ENCODE results near the gene EFNA2.

The EFNA2 gene

DNA sequence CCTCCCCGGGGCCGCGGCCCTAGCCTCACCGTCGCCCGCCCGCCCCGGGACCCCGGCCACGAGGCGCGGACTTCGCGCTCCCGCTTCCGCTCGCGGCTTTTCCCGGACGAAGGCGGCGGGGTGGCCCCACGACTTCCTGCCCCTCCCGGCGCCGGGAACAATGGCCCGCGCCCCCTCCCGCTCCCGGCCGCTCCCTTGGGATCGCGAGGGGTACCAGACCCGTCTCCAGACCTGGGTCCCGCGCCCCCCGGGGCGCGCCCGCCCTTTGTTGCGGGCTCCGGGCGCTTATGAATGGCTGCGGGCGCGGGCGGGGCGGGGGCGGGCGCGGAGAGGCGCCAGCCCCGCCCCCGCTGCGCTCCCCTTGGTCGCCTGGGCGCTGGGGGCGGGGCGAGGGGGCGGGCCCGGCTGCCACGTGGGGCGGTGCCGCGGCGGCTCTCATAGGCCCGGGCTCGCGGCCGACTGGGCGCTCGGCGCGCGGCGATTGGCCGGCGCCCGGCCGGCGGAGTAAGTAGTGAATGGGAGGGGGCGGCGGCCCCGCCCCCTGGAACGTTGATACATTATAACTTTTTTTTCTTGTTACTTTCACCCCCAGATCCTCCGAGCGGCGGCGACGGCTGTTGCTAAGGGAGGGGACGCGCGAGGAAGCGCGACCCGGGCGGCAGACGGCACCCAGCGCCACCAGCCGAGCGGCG lies 36.2 kb upstream of the EFNA2 start:
- peak; percentile 91 for DNase-seq

DNA sequence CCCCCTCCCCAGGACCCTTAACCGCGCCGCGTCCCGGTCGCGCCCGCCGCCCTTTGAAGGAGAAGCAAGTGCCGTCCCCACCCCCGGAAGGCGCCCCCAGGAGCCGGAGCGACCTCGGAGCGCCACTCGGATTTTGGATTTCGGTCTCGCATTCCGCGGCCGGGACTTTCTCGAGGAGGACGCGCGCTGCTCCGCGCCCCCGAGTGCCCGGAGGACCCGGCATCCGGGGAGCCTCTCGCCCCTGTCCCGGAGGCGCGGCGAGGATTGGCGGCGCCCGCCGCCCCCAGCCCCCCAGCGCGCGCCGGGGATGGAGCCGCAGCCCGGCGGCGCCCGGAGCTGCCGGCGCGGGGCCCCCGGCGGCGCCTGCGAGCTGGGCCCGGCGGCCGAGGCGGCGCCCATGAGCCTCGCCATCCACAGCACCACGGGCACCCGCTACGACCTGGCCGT lies 35.7 kb upstream of the EFNA2 start:
- no peak for DNase-seq

DNA sequence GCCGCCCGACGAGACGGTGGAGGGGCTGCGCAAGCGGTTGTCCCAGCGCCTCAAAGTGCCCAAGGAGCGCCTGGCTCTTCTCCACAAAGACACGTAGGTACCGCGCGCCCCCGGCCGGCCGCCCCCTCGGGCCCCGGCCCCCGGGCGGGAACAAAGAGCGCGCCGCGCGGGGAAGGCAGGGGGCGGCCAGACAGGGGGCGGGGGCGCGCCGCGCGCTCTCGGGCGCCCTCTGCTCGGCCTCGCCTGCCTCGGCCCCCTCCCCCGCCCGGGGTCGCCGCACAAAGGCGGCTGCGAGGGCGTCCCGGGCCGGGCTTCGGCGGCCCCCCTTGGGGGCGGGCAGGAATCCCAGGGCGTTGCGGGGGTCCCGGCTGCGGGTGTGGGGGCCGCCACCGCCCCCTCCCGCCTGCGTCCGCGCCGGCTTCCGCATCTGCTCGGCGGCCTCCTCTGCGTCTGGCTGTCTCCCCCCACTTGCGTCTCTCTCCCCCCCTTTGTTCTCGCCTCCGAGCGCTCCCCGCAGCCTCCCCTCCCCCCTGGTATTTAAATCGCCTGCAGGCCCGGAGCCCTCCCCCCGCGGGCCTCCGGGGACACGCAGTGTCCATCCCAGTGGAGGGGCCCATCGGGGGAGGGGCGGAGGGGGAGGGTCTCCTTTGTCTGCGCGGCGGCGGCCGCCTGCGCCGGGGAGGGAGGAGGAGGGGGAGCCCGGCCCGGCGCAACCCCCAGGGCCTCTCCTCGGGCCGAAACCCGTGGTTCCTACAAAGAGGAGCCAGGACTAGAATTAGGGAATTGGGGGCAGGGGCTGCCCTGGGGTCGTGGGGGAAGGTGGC lies 35.0 kb upstream of the EFNA2 start:
- DNase-seq: no peak

DNA sequence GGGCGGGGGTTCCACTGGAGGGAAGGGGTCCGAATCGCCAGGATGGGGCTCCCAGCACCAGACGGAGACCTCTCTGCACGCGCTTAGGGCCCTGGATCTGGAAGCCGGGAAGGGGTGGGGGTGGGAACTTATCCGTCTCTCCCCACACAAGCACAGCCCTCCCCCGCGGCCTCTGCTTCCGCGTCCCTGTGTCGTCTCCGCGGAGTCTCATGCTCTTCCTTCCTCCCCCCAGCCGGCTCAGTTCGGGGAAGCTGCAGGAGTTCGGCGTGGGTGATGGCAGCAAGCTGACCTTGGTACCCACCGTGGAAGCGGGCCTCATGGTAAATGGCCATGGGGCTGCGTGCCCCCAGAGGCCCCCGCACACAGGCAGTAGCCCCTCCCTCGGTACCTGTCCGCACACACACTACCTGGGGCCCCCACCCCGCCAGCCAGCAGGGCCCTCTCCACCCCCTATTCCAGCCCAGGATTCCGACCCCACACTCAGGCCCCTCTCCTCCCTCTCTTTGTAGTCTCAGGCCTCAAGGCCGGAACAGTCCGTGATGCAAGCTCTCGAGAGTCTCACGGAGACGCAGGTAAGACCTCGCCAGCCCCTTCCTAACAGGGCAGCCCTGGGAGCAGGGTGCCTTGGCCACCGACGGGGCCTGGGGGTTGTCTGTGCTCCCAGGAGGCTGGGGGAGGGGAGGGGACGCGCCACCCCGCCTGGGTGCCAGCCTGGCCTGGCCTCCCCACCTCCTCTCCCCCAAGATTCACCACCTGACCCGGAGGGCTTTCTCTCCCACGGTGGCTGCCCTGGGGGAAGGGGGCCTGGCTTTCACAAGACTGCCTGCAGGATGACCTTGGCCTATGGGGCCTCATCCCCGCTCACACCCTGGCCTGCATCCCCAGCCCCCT lies 34.1 kb upstream of the EFNA2 start:
- DNase-seq: peak; percentile 49

DNA sequence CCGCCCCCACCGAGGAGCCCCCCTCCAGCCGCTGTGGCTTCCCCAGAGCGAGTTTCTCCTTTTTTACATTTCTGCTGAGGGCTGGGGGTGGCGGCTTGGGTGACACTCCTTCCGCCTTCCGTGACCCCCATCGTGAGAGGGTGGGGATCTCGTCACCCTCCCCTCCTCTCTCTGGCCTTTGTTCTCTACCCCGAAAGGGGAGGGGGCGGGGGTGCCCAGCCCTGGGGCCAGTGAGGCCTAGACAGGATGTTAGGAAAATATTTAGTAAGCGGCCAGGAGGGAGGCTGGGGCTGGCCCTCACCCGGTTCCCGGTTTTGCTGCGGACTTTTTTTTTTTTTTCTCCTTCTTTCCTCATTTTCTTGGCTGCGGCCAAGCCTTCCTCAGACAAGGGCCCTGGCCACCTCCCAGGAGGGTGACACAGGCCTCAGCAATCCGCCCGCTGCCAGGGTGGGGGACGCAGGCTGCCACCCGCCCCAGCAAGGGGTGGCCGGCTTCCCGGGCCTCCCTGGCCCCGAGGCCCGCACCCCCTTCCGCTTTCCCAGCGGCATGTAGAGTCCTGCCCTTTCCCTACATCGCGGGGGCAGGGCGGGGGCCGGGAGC lies 33.4 kb upstream of the EFNA2 start:
- DNase-seq: no peak

DNA sequence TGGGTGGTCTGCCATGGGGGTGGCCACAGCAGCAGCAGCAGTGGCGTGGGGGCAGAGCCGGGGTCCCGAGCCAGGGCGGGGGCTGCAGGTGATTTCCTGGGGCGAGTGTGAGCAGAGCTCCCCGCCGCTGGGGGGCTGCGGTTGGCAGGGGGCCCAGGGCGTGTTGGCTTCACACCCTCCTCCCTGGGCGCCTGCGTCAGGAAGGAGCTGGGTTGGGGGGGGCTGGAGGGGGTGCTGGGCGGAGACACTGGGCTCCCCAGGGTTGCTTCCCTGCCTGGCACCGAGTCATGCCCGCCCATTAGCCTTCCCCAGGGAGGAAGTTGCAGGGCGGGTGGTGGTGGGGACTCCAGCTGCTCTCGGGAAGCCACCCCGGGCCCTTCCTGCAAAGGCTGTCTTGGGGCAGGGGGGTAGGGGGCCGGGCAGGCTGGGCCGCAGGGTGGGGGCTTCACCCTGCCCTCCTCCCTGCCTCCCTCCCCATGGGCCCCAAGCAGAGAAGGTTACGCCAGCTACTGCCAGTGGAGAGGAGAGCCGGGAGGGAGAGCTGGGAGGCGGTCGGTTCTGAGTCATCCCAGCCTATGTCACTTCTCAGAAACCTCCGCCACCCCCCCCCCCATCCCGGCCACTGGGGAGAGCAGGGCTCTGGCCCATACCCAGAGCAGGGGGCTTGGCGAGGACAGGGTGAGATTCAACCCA lies 32.7 kb upstream of the EFNA2 start:
- DNase-seq: peak; percentile 60

DNA sequence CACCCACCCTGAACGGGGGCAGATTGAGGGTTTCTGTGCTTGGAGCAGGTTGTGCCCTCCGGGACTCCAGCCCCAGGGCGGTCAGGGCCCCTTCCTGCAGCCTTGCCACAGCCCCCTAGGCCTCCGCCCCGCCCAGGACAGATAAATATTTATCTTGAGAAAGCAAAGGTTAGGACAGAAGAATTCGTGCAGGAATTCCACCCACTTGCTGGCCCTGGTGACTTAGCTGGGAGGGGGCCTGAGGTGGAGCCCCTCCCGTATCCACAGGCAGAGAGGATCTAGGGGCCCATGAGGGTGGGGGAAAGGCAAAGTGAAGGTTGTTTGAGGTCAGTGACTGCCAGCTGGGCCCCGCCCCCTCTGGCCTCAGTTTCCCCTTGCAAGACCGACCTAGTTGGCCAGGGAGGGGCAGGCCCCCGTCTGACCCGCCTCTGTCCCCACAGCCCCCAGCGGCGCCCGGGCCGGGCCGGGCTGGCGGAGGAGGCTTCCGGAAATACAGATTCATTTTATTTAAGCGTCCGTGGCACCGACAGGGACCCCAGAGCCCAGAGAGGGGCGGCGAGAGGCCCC lies 32.1 kb upstream of the EFNA2 start:
- DNase-seq: no peak

DNA sequence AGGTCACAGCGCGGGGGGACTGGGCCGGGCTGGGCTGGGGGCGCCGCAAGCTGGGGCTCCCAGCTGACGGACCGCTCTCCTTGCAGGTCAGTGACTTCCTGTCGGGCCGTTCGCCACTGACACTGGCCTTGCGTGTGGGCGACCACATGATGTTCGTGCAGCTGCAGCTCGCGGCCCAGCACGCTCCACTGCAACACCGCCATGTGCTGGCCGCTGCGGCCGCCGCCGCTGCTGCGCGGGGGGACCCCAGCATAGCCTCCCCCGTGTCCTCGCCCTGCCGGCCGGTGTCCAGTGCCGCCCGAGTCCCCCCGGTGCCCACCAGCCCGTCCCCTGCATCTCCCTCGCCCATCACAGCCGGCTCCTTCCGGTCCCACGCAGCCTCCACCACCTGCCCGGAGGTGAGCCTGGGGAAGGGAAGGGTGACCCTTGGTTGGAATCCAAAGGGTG lies 31.6 kb upstream of the EFNA2 start:
- DNase-seq: no peak

DNA sequence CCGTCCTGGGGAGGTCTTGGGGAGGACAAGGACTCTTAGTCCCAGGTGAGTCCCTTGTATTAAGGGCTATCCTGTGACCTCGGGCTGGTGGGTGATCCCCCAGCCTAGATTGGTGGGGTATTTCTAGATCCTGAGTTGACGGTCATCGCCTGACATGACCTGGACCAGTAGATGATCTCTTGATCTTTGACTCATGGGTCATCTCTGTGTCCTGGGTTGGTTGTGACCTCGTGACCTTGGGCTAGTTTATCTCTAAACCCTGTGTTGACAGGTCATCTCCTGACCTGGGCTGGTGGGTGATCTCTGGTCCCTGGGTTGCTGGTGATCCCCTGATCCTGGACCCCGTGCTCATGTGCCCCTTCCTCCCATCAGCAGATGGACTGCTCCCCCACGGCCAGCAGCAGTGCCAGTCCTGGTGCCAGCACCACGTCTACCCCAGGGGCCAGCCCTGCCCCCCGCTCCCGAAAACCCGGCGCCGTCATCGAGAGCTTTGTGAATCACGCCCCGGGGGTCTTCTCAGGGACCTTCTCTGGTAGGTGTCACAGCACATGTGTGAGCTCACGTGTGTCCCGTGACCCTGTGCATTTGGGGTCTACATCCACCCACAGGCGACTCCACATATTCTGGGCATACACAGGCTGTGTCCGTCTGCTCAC lies 31.0 kb upstream of the EFNA2 start:
- no peak for DNase-seq

DNA sequence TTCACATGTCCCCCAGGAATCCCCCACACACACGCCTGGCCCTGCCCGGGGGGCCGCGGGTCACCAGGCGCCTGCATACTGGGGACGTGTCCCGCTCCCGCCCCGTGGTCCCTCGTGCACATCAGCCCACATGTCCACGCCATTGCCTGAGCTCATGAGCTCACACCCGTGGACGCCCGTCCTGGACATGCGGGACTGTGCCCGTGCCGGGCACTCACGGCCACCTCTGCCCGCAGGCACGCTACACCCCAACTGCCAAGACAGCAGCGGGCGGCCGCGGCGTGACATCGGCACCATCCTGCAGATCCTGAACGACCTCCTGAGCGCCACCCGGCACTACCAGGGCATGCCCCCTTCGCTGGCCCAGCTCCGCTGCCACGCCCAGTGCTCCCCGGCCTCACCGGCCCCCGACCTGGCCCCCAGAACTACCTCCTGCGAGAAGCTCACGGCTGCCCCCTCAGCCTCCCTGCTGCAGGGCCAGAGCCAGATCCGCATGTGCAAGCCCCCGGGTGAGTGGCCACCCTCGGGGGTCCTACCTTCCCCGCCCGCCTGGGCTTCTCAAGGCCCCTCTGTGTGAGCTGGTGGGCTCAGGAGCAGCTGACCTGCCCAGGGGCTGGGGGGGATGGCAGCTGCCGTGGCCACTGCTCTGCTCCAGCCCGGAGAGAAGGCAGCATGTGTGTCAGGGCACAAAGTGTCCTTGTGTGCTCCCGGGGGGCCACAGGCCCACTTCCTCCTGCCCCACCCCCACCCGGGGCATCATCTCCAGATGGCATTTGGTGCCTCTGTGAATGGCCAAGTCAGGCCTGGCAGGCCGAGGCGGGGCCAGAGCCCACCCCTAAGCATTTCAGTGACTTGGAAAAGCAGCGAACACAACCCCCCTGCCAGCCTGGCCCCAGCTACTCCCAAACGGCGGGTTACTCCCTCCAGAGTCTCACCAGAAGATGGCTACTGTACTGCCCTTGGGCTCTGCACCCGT lies 30.2 kb upstream of the EFNA2 start:
- DNase-seq: no peak

DNA sequence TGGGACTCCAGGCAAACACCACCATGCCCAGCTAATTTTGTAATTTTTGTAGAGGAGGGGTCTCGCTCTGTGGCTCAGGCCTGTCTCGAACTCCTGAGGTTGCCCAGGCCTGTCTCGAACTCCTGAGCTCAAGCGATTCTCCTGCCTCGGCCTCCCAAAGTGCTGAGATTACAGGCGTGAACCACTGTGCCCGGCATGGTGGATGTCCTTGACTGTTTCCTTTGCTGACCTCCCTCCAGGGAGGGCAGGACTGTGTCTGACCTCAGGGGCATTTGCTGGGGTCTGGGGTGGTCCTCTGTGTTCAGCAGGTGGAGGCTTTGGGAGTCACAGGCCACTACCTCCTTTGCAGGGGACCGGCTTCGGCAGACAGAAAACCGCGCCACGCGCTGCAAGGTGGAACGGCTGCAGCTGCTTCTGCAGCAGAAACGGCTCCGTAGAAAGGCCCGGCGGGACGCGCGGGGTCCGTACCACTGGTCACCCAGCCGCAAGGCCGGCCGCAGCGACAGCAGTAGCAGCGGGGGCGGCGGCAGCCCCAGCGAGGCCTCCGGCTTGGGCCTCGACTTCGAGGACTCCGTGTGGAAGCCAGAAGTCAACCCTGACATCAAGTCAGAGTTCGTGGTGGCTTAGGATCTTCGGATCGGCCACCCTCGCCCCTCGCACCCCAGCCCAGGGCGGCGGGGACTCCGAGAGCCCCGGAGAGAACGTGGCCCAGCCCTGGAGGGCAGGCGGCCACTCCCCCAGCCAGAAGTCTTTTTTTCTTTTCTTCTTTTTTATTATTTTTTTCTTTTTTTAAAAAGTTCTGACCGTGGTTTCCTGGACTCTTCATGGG lies 28.8 kb upstream of the EFNA2 start:
- no peak for DNase-seq

DNA sequence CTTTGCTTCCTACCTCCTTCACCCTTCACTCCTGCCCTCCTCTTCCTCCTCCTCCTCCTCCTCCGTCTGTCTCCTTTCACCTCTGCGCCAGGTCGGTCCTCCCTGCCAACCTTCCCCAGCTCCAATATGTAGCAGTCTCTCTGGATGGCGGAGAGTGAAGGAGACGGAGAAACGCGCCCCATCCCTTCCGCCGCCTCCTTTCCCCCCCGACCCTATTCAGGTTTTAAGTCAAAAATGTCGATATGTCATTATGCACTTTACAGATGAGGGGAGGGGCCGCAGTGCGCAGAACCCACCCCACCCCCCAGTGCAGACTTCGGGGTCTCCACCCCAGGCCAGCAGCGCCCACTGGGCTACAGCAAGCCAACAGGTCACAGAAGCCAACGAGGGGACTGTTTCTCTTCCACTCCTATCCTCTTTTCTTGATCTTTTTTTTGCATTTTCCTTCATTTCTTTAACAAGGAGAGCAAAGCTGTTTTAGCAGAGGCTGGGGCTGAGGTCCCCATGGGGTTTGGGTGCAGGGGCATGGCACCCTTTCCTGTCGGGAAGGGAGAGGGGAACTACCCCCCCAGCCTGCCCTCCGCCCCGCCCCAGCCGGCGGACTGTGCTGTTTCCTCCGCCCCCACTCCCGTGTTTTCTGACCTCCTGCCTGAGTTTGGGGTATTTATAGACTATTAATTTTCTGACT lies 28.1 kb upstream of the EFNA2 start:
- DNase-seq: no peak

DNA sequence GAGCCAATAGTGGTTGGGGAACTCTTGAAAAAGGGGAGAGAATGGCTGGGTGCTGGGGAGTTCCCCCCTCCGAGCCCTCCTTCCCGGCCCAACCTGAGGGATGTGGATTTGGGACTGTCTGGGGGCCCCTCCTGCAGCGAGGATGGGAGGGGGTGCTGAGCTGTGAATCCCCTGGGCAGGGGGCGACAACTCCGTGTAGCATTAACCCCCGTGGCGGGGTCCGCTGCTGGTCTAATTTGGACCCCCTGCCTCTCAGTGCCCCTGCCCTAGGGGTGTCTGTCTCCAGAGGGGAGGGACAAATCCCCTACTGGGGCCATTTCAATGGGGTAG lies 27.5 kb upstream of the EFNA2 start:
- DNase-seq: no peak

DNA sequence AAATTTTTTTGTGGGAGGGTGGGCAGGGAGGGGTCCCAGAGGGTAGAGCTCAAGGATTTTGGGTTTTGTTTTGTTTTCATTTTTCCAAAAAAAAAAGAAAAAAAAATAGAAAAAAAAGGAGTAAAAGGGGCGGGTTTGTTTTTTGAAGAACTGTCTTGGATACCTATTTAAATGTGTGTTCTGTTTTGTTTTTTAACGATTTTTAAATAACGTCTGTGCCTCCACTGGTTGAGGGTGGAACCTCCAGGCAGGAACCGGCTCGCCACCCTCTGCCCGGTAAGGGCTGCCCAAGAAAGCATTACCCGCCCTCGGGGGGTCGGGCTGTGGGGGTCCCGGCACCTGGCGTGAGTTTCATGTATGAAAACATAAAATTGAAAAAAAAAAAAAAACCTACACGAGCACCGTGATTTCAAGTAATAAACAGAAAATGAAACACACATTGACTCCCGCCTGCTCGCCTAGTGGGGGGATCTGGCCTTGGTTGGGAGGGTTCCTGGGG lies 26.9 kb upstream of the EFNA2 start:
- DNase-seq: no peak

DNA sequence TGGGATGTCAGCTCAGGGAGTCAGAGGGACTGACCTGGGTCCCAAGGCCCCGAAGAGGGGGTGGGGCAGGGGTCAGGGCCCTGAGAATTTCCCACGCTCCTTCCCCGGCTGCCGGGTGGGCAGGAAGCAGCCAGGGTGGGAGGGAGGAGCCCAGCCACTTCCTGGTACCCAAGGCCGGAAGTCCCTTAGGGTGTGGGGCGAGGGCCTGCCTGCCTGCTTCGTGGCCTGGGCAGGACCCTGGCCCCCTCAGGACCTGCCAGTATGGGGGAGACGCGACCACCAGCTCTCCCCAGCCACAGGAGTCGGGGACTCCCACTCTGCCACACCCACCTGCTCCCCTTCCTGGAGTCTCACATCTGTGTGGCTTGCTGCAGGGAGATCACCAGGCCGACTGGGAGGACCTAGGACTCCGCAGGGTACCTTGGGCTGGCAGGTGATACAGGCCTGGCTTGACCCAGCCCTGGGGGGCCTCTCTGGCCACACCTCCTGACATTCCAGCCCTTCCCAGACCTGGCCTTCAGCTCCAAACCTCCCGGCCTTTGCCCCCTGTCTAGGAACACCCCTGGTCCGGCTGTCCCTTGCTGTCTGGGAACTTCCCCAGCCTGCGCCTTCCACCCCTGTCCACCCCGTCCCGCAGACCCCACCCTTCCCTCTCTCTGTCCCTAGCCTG lies 26.3 kb upstream of the EFNA2 start:
- DNase-seq: peak; percentile 56

DNA sequence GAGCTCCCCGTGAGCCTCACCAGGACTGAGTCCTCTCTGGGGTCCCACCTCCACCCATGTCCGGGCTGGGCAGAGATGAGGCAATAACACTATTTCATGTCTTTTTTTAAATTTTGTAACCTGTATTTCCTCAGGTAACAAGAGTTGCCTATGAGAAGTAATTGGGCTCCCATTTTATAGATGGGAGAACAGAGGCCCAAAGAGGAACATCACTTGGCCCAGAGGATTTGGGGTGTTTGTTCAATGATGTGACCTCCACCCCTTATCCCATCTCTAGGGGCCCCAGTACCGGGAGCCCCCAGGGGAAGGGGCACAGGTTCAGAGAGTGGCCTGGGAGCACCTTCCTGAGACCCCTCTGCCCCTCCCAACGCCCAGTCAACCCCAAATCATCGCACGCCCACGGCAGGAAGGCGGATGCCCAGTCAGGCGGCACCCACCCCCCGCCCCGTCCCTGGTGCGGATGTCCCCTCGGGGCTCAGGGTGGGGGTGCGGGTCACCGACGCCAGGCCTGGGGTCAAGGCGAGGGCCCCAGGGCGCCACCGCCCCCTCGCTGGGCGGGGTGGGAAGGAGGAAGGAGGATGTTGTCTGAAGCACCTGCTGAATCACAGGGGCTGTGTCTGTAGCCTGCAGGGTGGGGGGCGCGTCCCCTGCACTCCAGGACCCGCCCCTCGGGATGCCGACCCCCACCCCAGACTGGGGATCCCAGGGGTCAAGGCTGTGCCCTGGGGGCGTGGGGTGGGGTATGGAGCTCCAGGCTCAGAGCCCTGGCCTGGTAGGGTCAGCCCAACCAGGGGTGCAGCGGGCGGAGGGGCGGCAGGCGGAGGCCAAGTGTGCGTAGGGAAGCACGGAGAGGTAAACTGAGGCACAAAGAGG lies 25.6 kb upstream of the EFNA2 start:
- no peak for DNase-seq

All from activated CD4-positive, alpha-beta T cell treated with anti-CD3 and anti-CD28 coated beads for 1 hour (primary cell).